Endodermal cell (in vitro differentiated cells): ENCODE measurements around the gene ZKSCAN2. TPM values are rescaled to one million over a fixed set of nuclear protein-coding genes. Genes with fewer than 3 reads are reported as not detected.

Experiments
- DNase-seq: peaks from one replicate; pipeline ENCODE4 v3.0.0-alpha.2; 2017
- H3K27ac ChIP-seq: 2 replicates; pipeline ENCODE4 v1.5.1; 2013; ENCODE audit warnings: mild to moderate bottlenecking, low read depth, low read length, moderate library complexity
- H3K27me3 ChIP-seq: 2 replicates; pipeline ENCODE4 v1.6.1; 2013; ENCODE audit warnings: mild to moderate bottlenecking, low read length, moderate library complexity; ENCODE audit not compliant: insufficient read depth, control insufficient read depth, poor library complexity, severe bottlenecking
- H3K36me3 ChIP-seq: 2 replicates; pipeline ENCODE4 v1.7.0; 2013; ENCODE audit warnings: mild to moderate bottlenecking, low read length, moderate library complexity; ENCODE audit not compliant: control insufficient read depth, insufficient read depth
- H3K4me1 ChIP-seq: one replicate; pipeline ENCODE4 v1.7.0; 2013; ENCODE audit warnings: low read length; ENCODE audit not compliant: control insufficient read depth, insufficient read depth
- H3K4me3 ChIP-seq: 2 replicates; pipeline ENCODE4 v1.5.1; 2013; ENCODE audit warnings: mild to moderate bottlenecking, low read length, moderate library complexity
- H3K9ac ChIP-seq: 2 replicates; pipeline ENCODE4 v1.6.1; 2013; ENCODE audit warnings: mild to moderate bottlenecking, low read length, moderate library complexity; ENCODE audit not compliant: poor library complexity, severe bottlenecking; ENCODE audit errors: extremely low read depth
- H3K9me3 ChIP-seq: 2 replicates; pipeline ENCODE4 v1.6.1; 2013; ENCODE audit warnings: mild to moderate bottlenecking, low read length, moderate library complexity; ENCODE audit not compliant: control insufficient read depth
- H3K27ac Mint-ChIP-seq: 2 replicates; pipeline ENCODE4 v1.8.0; 2020; ENCODE audit warnings: mixed read lengths
- H3K27me3 Mint-ChIP-seq: 2 replicates; pipeline ENCODE4 v1.8.0; 2021; ENCODE audit warnings: mild to moderate bottlenecking, mixed read lengths; ENCODE audit not compliant: insufficient read depth
- H3K36me3 Mint-ChIP-seq: 2 replicates; pipeline ENCODE4 v1.8.0; 2020; ENCODE audit warnings: low read depth, mixed read lengths
- H3K4me1 Mint-ChIP-seq: 2 replicates; pipeline ENCODE4 v1.8.0; 2020; ENCODE audit warnings: mixed read lengths
- H3K4me3 Mint-ChIP-seq: 2 replicates; pipeline ENCODE4 v1.8.0; 2020; ENCODE audit warnings: mild to moderate bottlenecking, moderate library complexity, mixed read lengths
- H3K9me3 Mint-ChIP-seq: 2 replicates; pipeline ENCODE4 v1.8.0; 2020; ENCODE audit warnings: mild to moderate bottlenecking, mixed read lengths
- WGBS, 2 experiments: methylation state at CpG; one replicate each; pipeline versions ENCODE4 v1.1.5 to v1.1.7; 2013; ENCODE audit warnings: missing lambda C conversion rate in 2 of 2, mixed read lengths in 1 of 2; ENCODE audit not compliant: insufficient coverage in 1 of 2, insufficient read length in 1 of 2; 5-methylcytosine and 5-hydroxymethylcytosine counted together
- total RNA-seq, 2 donors: library from RNA; stranded (reverse); fragmentation: NEBNext Ultra II Directional in 1 of 2; extraction: Animal tissue kit (Norgen Biotek cat#: 25700) in 1 of 2; gene quantifications; 2 replicates in 1 of 2; 3 replicates in 1 of 2; pipeline ENCODE4 v1.2.1, GENCODE V29; 2021
- TF ChIP-seq, protein P1 (sequence below): fragments of 200-600 bp; sonication (generic); conservative IDR thresholded peaks from 2 replicates; pipeline ENCODE4 v1.5.0; 2021; ENCODE audit warnings: antibody characterized with exemption, mild to moderate bottlenecking

ZKSCAN2 gene
- total RNA-seq, 2 donors from 2014 or later, result 19.2 to 19.6 TPM

DNA sequence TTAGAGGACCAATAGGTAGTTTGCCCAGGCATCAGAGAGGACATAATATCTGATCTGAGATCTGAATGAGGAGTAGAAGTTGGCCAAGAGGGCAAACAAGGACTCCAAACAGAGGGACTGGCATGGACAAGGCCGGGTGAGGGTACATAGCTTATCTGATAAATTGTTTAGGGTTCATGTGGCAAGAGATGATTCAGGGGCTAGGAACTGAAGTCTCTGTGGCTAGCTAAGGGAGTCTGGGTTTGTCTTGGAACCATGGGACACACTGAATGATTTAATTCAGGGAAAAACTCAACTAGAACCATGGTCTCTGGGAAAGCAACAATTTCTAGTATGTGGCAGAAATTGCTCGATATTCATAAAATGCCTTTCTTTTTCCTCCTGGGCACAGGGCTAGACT, 45.0 kb downstream of the ZKSCAN2 start:
- H3K27me3 Mint-ChIP-seq, result peaks cover 2% of the 10 kb centered on the region
- H3K4me3 Mint-ChIP-seq, result no peak overlapping the region
- no peaks in the 10 kb centered on the region for H3K9me3 ChIP-seq
- H3K4me1 Mint-ChIP-seq, result peaks cover 7% of the 10 kb centered on the region
- no peaks in the 10 kb centered on the region for H3K9me3 Mint-ChIP-seq
- H3K36me3 Mint-ChIP-seq, result no peaks in the 10 kb centered on the region
- WGBS, 2 experiments, result 90 to 100% methylated on average over 1 to 2 of the region's 2 CpGs
- no peaks in the 10 kb centered on the region for H3K36me3 ChIP-seq
- TF ChIP-seq, protein P1, sequence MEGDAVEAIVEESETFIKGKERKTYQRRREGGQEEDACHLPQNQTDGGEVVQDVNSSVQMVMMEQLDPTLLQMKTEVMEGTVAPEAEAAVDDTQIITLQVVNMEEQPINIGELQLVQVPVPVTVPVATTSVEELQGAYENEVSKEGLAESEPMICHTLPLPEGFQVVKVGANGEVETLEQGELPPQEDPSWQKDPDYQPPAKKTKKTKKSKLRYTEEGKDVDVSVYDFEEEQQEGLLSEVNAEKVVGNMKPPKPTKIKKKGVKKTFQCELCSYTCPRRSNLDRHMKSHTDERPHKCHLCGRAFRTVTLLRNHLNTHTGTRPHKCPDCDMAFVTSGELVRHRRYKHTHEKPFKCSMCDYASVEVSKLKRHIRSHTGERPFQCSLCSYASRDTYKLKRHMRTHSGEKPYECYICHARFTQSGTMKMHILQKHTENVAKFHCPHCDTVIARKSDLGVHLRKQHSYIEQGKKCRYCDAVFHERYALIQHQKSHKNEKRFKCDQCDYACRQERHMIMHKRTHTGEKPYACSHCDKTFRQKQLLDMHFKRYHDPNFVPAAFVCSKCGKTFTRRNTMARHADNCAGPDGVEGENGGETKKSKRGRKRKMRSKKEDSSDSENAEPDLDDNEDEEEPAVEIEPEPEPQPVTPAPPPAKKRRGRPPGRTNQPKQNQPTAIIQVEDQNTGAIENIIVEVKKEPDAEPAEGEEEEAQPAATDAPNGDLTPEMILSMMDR, result no peak
- H3K27ac Mint-ChIP-seq, result no peak overlapping the region
- no peak overlapping the region for H3K27ac ChIP-seq
- H3K27me3 ChIP-seq, result no peaks in the 10 kb centered on the region
- DNase-seq, result no peak
- H3K4me1 ChIP-seq, result no peaks in the 10 kb centered on the region
- H3K4me3 ChIP-seq, result no peak overlapping the region
- no peak overlapping the region for H3K9ac ChIP-seq

DNA sequence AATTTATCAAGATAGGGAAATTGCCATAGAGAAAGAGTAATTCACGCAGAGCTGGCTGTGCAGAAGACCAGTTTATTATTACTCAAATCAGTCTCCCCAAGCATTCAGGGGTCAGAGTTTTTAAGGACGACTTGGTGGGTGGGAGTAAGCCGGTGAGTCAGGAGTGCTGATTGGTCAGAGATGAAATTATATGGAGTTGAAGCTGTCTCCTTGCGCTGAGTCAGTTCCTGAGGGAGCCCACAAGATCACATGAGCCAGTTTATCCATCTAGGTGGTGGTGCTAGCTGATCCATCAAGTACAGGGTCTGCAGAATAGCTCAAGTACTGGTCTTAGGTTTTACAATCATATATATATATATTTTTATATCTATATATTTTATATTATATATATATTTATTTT, 46.9 kb downstream of the ZKSCAN2 start:
- no peaks in the 10 kb centered on the region for H3K9me3 Mint-ChIP-seq
- peaks cover 2% of the 10 kb centered on the region for H3K27me3 Mint-ChIP-seq
- H3K27ac ChIP-seq, result no peak overlapping the region
- H3K36me3 Mint-ChIP-seq, result no peaks in the 10 kb centered on the region
- H3K36me3 ChIP-seq, result no peaks in the 10 kb centered on the region
- no peak overlapping the region for H3K27ac Mint-ChIP-seq
- no peak overlapping the region for H3K4me3 ChIP-seq
- H3K9ac ChIP-seq, result no peak overlapping the region
- no peaks in the 10 kb centered on the region for H3K4me1 Mint-ChIP-seq
- H3K4me3 Mint-ChIP-seq, result no peak overlapping the region
- no peak for DNase-seq
- no peaks in the 10 kb centered on the region for H3K4me1 ChIP-seq
- WGBS, 2 experiments, result 64 to 82% methylated on average over 3 to 4 of the region's 4 CpGs
- no peaks in the 10 kb centered on the region for H3K27me3 ChIP-seq
- TF ChIP-seq, protein P1, result no peak
- H3K9me3 ChIP-seq, result no peaks in the 10 kb centered on the region

DNA sequence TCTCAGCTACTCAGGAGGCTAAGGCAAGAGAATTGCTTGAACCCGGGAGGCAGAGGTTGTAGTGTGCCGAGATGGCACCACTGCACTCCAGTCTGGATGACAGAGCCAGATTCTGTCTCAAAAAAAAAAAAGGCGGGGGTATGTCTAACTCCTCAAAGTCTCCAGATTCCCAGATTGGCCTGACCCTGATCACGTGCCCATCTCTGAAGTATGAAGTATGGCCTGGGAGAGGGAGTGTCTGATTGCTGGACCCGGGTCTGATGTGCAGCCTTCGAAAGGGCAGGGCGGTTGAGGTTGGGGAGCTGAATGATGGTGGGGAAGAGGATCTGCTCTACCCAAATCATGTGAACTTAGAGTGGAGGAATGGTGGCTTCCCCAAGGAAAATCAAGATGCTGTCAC, 58.2 kb downstream of the ZKSCAN2 start:
- Histone ChIP-seq H3K9me3 (no peaks in the 10 kb centered on the region), H3K4me1 (no peaks in the 10 kb centered on the region), H3K27me3 (no peaks in the 10 kb centered on the region), H3K4me3 (no peak overlapping the region), H3K9ac (no peak overlapping the region), H3K27ac (no peak overlapping the region), H3K36me3 (no peaks in the 10 kb centered on the region)
- no peaks in the 10 kb centered on the region for H3K27me3 Mint-ChIP-seq
- TF ChIP-seq, protein P1, result no peak
- H3K4me3 Mint-ChIP-seq, result no peak overlapping the region
- no peaks in the 10 kb centered on the region for H3K4me1 Mint-ChIP-seq
- no peaks in the 10 kb centered on the region for H3K9me3 Mint-ChIP-seq
- H3K36me3 Mint-ChIP-seq, result no peaks in the 10 kb centered on the region
- no peak overlapping the region for H3K27ac Mint-ChIP-seq
- no peak for DNase-seq
- WGBS, 2 experiments, result 92 to 100% methylated on average over 4 to 7 of the region's 7 CpGs
